ENCODE measurements around the gene PRDM11. TPM values are rescaled to one million over a fixed set of nuclear protein-coding genes. Genes with fewer than 3 reads are reported as not detected.

Gene PRDM11
- total and polyA plus RNA-seq, 2 experiments from 2014 or later, result 11.8 to 20.5 TPM

DNA sequence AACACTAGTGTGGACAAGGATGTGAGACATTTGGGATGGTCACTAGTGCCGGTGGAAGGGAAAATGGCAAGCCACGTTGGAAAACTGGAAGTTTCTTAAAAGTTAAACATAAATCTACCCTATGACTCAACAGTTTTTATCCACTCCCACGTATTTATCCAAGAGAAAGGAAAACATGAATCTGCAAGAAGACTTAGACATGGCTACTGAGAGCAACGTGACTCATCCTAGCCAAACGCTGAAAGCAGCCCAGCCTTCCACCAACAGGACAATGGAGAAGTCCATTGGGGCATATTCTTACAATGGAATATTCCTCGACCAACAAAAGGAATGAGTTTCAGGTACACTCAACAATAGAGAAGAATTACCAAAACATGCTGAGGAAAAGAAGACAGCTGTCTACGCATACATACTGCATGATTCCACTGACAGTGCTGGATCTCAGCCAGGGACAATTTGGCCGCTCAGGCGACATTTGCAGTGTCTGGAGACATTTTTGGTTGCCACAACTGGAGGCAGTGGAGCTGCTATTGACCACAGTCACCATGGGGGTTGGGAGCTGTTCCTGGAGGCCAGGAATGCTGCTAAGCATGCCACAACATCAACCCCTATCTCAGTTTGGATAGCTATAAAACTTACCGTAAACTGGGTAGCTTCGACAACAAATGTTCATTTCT is 118.5 kb downstream of the PRDM11 start:
- DNase-seq (ENCODE audit: low read depth in 1 of 2, low spot score in 1 of 2), result peak in 1 of 2 donors; percentile 79
- Histone ChIP-seq H3K36me3 (no peaks in the 10 kb centered on the region), H3K27ac (no peak overlapping the region)

DNA sequence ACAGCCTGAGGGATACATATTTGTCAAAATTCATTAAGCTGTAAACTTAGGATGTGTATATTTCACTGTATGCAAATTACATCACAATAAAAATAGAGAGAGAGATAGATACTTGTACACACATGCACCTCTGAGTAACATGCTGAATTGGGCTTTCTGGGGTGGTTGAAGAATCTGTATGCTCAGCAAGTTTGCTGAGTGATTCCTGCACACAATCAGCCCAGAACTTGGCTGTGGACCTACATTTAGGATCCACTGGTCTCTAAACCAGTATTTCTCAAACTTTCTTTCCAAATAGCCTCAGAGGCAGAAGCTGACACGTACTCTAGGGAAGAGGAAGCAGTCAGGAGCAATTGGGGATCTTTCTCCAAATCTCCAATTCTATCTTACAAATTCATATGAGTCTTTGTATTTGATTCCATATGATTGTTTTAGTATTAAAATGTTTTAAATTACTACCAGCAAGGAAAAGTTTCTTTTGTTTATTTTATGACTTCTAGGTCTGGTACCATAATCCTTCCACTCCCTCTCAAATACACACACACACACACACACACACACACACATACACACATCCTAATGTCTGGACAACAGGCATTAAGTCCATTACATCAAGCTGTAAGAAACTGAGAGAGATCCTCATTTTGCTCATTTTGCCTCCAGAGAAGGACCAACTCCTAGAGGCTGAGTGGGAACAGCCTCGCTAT is 119.7 kb downstream of the PRDM11 start:
- TF ChIP-seq, protein P1, sequence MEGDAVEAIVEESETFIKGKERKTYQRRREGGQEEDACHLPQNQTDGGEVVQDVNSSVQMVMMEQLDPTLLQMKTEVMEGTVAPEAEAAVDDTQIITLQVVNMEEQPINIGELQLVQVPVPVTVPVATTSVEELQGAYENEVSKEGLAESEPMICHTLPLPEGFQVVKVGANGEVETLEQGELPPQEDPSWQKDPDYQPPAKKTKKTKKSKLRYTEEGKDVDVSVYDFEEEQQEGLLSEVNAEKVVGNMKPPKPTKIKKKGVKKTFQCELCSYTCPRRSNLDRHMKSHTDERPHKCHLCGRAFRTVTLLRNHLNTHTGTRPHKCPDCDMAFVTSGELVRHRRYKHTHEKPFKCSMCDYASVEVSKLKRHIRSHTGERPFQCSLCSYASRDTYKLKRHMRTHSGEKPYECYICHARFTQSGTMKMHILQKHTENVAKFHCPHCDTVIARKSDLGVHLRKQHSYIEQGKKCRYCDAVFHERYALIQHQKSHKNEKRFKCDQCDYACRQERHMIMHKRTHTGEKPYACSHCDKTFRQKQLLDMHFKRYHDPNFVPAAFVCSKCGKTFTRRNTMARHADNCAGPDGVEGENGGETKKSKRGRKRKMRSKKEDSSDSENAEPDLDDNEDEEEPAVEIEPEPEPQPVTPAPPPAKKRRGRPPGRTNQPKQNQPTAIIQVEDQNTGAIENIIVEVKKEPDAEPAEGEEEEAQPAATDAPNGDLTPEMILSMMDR (IDR thresholded peaks at IDR 0.05; ENCODE audit: low read depth, low read length), result no peak
- H3K27me3 ChIP-seq, result peaks cover 19% of the 10 kb centered on the region
- H3K4me3 ChIP-seq, result no peak overlapping the region
- no peaks in the 10 kb centered on the region for H3K36me3 ChIP-seq
- no peaks in the 10 kb centered on the region for H3K4me1 ChIP-seq (ENCODE audit: low read depth)
- no peaks in the 10 kb centered on the region for H3K9me3 ChIP-seq (ENCODE audit: low read depth)
- no peak overlapping the region for H3K27ac ChIP-seq
- DNase-seq (ENCODE audit: low read depth in 1 of 2, low spot score in 1 of 2), result no peak

More for the DNA sequence above, 118.5 kb downstream of the PRDM11 start:
- H3K9me3 ChIP-seq (ENCODE audit: low read depth), result no peaks in the 10 kb centered on the region
- H3K4me1 ChIP-seq (ENCODE audit: low read depth), result no peaks in the 10 kb centered on the region
- H3K4me3 ChIP-seq, result no peak overlapping the region
- TF ChIP-seq, protein P1 (IDR thresholded peaks at IDR 0.05; ENCODE audit: low read depth, low read length), result no peak
- H3K27me3 ChIP-seq, result peaks cover 13% of the 10 kb centered on the region

DNA sequence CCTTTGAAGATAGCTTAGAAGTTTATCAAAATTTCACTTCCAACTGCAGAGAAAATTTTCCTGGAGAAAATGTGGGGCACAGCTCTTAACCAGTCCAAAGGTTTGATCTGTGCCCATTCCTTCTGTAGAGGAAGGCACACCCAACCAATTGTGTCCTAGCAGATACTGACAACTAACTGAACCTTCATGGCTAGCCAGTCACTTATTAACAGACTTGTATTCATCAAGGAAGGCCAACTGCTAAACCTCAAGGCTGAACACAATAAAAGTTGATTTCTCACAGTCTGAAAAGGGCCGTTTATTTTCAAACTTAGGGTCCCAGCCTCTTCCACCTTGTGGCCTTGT is 120.2 kb downstream of the PRDM11 start:
- no peaks in the 10 kb centered on the region for H3K36me3 ChIP-seq
- no peaks in the 10 kb centered on the region for H3K9me3 ChIP-seq (ENCODE audit: low read depth)
- no peak for DNase-seq (ENCODE audit: low read depth in 1 of 2, low spot score in 1 of 2)
- no peaks in the 10 kb centered on the region for H3K4me1 ChIP-seq (ENCODE audit: low read depth)
- peaks cover 23% of the 10 kb centered on the region for H3K27me3 ChIP-seq
- no peak overlapping the region for H3K27ac ChIP-seq
- H3K4me3 ChIP-seq, result no peak overlapping the region
- TF ChIP-seq, protein P1 (IDR thresholded peaks at IDR 0.05; ENCODE audit: low read depth, low read length), result no peak

DNA sequence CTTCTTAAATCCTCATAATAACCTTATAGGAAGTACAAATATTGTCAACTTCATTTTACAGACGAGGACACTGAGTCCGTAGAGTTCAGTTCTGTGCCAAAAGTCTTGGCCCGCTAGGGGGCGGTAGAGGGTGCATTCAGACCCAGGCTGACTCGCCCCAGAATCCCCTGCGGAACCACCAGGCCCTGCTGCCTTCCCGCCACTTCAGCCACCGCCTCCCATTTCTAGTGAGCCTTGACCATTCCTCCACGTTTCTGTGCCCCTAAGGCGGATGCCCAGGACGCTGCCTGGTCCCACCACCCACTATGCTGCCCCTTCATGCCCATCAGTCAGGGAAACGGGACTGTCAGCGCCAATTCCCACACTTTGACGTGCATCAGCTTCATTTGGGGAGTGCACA is 120.6 kb downstream of the PRDM11 start:
- Histone ChIP-seq H3K4me1 (ENCODE audit: low read depth) (no peaks in the 10 kb centered on the region), H3K9me3 (ENCODE audit: low read depth) (no peaks in the 10 kb centered on the region), H3K4me3 (no peak overlapping the region), H3K27ac (no peak overlapping the region), H3K27me3 (peaks cover 23% of the 10 kb centered on the region), H3K36me3 (no peaks in the 10 kb centered on the region)
- TF ChIP-seq, protein P1 (IDR thresholded peaks at IDR 0.05; ENCODE audit: low read depth, low read length), result peak; percentile 38
- no peak for DNase-seq (ENCODE audit: low read depth in 1 of 2, low spot score in 1 of 2)

DNA sequence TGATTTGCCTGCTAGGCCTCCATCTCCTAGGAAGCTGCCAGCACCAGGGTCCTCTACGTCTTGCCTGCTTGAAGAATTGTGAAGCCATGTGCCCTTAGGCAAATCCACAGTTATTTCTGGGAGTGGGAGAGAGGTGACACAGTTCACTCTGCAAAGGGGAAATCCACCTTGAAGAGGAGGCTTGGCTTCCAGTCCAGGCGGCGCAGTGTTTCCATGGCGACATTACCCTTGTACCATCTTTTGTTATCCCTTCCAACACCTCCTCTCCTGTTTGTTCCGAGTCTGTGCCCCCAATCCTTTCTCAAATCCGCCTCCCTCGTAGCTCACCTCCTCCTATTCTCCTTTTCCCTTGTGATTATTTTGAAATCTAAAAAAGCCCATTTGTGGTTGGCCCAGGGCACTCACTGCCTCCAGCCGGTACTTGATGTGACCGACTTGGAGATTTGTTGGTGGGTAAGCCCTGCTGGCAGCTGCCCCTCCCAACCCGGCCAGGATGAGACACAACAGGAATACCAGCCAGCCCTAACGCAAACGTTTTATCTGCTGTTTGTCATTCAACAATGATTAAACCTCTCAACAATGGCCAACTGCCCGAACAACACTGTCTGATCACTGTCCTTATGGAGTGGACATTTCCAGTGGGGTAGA is 121.3 kb downstream of the PRDM11 start:
- Histone ChIP-seq H3K36me3 (no peaks in the 10 kb centered on the region), H3K4me1 (ENCODE audit: low read depth) (no peaks in the 10 kb centered on the region), H3K27me3 (peaks cover 30% of the 10 kb centered on the region), H3K4me3 (no peak overlapping the region), H3K9me3 (ENCODE audit: low read depth) (no peaks in the 10 kb centered on the region), H3K27ac (no peak overlapping the region)
- no peak for DNase-seq (ENCODE audit: low read depth in 1 of 2, low spot score in 1 of 2)
- TF ChIP-seq, protein P1 (IDR thresholded peaks at IDR 0.05; ENCODE audit: low read depth, low read length), result no peak

Data from cardiac muscle cell (in vitro differentiated cells and primary cell).